Activated CD8-positive, alpha-beta memory T cell treated with anti-CD3 and anti-CD28 coated beads for 1 hour (primary cell): ENCODE results near the gene PACSIN3.
"Not testable (repeated sequence)": the region's sequence is repeated elsewhere in the genome, so short reads cannot be mapped to it uniquely, and the experiment has no call there.

ENCODE experiments used
- DNase-seq, 2 donors: peaks; one replicate each; pipeline ENCODE4 v3.0.0-alpha.2; 2020; ENCODE audit warnings: low read depth in 1 of 2; ENCODE audit errors: extremely low read depth in 1 of 2

PACSIN3 gene

DNA sequence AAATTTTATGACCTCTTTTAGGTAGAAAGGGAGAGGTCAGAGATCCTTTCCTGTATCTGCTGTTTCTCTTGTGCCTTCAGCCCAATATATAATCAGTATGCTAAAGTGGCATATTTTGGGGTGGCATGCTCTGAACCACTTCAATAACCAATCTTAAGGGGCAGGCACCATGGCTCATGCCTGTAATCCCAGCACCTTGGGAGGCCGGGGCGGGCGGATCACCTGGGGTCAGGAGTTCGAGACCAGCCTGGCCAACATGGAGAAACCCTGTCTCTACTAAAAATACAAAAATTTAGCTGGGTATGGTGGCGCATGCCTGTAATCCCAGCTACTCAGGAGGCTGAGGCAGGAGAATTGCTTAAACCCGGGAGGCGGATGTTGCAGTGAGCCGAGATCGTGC lies 11.9 kb upstream of the PACSIN3 start:
- not testable (repeated sequence) for DNase-seq

DNA sequence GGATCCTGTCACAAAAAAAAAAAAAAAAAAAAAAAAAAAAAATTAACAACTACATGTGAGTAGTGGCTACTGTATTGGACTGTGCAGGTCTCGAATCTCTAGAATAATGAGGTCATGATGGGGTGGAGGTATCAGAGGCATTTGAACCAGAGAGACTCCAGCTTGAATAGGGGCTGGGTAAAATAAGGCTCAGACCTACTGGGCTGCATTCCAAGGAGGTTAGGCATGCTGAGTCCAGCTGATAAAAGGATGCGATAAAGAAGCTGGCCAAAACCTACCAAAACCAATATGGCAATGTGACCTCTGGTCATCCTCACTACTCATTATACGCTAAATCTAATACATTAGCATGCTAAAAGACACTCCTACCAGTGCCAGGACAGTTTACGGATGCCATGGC lies 5.9 kb upstream of the PACSIN3 start:
- DNase-seq: no peak

DNA sequence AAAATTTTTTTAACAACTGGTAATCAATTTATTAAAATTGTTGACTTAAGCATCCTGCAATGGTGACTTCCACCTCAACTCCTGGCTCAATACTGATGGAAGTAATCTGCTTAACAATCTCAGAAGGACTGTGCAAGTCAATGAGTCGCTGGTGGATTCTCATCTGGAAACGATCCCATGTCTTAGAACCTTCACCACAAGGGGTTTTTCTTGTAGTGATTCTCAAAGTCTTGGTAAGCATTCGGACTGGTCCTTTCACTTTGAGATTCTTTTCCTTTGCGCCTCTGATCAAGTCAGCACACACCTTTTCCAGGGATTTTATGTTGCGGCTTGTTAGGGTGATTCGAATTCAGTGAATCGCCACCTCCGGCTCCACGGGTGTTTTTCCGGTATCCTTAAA lies 4.9 kb upstream of the PACSIN3 start:
- not testable (repeated sequence) for DNase-seq

DNA sequence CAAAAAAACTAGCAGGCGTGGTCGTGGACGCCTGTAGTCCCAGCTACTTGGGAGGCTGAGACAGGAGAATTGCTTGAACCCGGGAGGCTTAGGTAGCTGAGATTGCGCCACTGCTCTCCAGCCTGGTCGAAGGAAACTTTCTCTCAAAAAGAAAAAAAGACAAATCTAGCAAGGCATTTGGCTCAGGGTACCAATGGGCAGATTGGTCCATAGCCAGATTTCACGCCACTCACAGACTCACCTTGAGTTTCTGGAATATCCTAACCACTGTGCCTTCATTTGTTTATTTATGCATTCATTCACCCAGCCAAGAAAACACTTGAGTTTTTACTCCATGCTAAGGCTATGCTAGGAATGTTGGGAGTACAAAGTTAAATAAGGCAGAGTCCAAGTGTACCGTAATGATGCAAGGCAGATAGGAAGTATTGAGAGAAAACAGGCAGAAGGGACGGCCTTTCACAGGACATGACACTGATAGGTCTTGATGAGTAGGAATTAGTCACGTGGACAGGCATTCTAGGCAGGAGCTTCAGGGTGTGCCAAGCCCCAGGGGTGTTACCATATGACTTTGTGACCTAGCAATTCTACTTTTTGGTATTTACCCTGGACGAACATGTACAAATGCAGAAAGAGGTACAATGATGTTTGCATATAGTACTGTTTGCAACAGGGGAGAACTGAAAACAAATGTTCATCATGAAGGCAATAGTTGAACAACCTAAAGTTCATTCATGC lies 3.0 kb upstream of the PACSIN3 start:
- no peak for DNase-seq

DNA sequence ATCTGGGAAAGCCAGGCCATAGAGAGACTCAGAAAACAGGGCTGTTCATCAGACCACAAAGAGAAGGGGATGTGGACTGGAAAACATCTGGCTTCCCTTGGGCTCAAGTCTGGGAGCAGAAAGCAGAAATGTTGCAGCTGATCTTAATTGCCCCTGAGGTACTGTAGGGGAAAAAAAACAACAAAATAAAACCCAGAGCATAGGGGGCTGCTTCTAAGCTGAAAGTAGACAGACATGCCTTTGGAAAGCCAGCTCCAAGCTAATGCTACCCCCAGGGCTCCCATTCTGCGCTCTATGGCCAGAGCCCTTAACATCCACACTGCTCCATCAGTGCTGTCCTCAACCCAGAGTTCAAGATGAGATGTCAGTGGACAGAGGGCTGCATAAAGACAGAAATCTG lies 2.0 kb upstream of the PACSIN3 start:
- DNase-seq: no peak

DNA sequence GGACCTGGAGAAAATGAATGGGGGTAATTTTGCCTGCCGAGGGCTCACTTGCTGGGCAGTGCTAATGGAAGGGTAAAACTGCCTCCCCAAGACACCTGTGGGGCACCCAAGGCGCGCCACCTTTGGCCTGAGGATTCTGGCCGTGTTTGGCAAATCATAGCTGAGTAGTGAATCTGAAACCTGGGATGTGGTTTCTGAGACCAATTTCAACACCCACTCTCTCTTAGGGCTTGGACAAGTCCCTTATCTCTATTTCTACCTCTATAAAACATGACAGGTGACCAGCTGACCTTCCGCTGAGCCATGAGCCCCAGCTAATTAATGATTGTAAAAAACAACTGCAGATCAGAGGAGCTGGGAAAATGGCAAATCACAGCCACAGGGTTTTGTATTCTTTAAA lies 1.5 kb upstream of the PACSIN3 start:
- no peak for DNase-seq

DNA sequence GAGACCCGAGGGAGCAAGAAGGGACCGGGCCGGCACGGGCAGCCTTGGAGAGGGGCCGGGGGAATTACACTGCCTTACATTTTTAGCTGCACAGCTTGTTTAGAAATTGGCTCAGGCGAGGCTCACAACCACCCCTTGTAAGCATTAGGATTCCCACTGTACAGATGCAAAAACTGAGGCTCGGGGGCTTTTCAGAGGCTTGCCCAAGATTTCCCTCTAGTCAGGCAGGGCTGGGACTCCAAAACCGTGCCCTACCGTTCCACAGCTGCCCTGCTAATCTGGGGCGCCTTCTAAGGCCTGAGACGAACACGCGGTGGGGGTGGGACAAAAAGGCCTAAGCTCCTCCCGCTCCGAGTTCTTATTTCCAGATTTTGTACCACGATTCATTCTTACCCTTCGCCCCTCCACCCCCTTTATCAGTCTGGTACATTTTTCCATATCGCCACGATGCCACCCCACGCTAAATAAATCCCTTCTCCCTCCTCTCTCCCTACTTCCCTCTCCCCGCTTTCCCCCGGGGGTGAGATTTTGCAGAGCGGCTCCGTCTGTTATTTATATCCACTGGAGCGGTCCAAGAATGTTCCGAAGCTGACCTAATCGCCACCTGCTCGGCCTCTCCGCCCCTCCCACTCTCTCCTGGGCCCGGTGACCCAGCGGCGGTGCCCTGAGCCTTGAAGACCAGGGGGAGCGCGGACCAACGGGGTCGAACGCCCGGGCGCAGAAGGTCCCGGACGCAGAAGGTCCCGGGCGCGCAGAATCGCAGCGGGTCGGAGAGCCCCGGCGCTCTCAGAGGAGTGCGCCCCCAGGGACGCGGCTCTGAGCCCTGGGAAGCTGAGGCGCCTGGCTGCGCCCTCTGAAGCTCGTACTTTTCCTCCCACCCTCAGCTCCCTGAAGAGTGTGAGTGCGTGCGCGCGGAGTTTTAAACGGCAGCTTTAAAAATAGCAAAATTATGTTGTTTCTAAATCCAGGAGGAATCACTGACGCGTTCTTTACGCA lies 764 bp upstream of the PACSIN3 start:
- peak in 1 of 2 donors; percentile 14 for DNase-seq

DNA sequence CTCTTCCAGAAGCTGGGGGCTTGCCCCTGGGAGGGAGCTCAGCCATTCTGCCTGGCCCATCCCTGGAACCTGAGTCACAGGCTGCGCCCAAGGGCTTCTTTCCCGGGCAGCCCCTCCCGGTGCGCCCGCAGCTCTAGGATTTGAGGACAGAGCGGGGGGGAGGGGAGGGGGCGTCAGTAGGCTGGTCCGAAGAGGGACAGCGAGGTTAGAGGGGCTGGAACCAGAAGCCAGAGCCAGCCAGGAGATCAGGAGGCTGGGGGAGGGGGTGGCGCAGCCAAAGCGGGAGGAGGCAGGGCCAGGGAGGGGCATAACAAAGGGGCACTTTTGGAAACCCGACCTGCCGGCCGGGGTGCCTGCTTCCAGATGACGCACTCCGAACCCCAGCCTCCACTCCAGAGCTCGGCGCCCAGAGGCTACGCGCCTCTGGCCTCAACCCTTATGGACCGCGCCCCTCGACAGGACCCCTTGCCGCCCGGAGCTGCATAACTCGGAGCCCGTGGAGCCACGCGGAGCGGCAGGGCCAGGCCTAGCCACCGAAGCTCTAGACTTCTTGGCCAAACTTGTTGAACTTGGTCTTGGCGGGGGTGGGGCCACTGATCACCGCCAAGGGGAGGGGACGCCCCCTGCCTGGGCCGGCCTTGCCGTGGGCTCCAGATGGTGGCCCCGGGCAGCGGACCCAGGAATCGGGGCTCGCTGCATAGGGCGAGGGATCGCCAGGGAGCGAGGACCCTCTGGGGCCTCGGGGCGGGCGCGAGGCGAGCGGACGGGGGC lies 744 bp downstream of the PACSIN3 start:
- no peak for DNase-seq

DNA sequence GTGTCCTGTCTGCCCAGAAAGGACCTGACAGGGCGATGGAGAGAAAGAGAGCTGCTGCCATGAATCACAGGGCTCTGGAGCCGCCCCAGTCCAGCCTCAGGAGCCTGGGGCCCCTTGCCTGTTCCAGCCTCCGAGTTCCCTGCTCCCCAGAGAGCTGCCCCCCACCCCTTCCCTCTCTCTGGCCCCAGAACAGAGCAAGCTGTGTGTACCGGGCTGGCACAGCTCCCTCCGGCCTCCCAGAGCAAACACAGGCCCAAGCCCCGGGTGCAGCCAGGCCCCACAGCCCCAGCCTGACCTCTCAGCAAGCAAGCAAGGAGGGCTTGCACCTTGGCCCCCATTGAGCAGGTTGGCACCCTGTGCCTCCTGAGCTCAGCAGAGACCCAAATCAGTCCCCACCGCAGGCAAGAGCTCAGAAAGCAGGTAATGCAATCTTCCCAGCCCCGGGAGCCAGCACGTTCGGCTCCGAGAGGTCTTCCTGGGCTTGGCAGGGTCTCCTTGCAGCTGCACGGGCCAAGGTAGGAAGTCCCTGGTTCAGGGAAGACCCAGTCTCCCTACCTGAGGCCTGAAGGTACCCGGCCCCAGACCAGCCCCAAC lies 1.4 kb downstream of the PACSIN3 start:
- DNase-seq: no peak

DNA sequence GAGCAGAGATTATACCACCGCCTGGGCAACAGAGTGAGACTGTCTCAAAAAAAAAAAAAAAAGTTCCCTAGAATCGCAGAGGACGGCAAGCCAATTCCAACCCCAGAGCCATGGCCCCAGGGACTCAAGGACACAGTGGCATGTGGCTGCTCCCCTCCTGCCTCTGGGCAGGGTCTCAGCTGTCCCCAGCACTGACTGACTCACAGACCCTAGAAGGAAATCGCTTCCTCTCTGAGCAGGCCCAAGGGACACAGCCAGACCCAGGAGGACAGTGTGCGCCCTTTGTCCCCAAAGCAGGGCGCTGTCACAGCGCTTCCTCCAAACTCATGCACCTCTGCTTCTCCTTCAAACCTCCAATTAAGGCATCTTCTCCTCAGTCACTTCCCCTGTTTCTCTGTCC lies 2.3 kb downstream of the PACSIN3 start:
- no peak for DNase-seq

DNA sequence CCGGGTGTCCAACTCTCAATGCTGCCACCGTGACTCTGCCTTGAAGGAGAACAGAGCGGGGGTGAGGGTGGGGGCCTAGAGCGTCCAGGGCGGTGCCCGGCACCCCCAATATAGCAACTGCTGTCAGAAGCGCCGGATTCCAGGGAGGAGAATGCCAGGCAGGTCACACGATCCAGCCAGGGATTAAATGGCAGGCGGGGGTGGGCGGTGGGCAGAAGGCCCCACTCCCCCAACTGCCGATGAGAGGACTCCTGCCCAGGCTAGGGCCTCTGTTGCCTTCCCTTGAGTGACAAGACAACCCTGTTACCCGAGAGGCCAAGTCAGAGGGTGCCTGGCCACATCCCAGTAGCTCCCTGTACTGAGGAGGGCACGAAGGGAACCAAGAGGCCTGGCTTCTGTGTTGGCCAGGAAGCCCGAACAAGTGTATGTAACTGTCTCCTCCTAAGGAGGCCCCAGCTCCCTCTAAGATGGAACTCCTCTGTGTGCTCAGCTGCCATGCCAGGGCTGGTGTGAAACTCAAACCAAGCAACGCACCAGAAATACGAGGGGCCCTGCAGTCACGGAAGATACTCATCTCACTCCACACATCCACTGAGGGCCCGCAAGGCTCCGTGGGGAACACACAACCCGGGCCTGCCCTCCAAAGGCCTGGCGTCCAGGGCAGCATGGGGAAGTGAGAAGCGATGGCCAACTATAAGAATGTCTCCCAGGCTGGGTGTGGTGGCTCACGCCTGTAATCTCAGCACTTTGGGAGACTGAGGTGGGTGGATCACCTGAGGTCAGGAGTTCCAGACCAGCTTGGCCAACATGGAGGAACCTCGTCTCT lies 3.0 kb downstream of the PACSIN3 start:
- no peak for DNase-seq

DNA sequence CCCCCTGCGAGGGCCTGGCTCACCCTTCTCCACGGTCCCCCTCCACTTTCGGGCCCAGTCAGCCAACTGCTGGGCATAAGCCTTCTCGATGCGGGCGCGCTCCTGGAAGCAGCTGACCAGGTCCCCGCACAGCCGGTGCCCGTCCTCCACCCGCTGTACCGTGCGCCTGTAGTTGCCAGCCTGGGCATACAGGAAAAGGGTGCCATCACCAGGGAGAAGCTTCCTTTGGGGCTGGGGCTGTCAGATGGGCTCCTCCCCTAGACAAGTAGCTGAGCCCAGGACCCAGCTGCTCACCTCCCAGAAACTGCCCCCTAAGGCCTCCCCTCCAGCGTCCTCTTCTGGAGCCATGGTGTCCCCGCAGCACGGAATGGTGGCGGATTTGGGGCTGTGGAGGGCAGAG lies 3.9 kb downstream of the PACSIN3 start:
- DNase-seq: no peak

DNA sequence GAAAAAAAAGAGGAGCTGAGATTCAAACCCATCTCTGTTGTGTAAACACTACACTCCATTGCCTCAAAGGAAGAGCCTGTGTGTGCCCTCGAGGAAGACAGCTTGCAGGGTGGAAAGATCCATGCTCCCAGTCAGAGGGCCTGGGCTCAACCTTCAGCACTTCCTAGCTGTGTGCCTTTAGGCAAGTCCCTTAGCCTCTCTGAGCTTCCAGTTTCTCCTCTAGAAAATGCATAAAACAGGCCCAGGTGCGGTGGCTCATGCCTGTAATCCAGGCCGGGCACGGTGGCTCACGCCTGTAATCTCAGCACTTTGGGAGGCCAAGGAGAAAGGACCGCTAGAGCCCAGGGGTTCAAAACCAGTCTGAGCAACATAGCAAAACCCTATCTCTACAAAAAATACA lies 5.0 kb downstream of the PACSIN3 start:
- DNase-seq: no peak

DNA sequence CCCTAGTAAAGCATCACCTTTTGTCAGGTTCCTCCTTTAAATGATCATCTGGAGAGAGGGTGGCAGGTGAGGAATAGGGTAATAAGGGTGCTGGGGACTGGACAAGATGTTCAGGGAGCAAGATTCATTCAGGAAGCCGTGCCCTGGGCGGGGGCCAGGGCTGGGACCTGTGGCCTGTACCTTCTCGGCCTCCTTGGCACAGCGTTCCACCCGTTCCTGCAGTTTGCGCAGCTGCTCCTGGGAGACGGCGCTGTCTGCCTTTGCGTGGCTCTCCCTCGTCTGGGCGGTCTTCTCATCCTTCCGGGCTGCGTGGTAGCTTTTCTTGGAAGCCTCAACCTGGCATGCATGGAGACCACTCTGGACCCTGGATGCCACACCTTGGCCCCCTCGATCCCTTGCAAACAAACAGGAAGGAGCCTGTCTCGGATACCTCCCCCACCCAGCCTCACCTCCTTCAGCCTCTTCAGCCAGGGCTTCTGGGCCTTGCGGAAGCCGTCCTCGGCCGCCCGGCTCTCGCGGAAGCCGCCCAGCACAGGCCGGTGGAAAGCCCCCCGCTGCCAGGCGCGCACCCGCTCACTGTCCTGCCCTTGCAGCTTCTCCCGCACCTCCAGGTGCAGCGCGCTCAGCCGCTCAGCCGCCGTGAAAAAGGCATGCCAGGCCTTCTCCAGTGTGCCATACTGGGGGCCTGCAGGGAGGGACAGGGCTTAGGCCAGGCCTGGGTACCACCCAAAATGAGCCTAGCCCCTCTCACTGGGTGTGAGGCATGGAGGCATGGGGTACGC lies 6.0 kb downstream of the PACSIN3 start:
- no peak for DNase-seq

DNA sequence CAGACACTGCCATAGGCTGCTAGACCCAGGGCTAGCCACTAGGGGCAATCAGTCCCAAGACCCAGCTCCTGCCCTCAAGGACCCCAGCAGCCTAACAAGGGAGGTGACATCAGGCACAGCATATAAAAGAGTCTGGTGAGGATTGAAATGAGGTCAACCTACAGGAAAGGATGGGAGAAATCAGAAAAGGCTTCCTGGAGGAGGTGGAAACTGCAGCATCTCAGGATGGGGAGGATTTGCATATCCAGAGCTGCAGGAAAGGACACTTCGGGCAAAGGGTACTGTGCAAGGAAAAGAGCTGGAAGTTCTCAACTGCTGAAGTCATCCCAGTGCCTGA lies 6.6 kb downstream of the PACSIN3 start:
- DNase-seq: no peak

DNA sequence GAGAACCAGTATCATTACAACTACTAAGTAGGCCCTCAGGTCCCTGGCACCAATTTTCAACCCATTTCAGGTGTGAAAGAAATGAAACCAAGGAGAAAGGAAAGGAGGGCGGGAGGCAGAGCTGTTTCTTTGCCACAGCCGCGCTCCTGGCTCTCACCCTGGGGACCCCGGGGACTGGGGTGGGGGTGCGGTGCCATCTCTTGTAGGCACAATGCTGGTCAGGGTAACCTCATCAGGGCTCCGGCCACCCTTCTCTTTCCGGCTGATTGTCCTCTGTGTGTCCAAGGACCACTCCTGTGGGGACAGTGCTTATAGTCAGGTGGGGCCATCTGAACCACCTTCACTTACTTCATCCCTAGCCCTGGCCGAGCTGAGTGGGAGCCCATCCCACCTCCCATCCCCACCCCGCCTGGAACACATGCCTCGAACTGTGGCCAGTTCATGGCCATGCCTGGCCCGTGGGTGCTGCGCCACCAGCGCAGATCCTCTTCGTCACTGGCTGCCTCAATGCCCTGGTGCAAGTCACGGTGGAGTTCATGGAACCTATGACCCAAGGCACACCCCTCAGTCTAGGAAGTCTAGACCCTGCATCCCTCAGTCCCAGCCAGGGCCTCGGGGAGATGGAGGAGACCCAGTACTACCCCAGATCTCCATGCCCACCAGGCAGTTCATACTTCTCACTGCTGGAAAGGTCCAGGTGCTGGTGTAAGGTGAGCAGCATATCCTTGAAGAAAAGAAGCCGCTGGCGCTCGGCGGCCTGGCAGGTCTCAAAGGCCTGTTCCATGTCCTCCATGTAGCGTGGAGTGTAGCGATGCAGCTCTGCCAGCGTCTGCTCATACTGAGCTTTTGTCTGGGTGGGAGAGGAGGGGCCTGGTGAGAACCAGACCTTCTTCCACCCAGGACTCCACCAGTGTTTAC lies 7.2 kb downstream of the PACSIN3 start:
- no peak for DNase-seq

DNA sequence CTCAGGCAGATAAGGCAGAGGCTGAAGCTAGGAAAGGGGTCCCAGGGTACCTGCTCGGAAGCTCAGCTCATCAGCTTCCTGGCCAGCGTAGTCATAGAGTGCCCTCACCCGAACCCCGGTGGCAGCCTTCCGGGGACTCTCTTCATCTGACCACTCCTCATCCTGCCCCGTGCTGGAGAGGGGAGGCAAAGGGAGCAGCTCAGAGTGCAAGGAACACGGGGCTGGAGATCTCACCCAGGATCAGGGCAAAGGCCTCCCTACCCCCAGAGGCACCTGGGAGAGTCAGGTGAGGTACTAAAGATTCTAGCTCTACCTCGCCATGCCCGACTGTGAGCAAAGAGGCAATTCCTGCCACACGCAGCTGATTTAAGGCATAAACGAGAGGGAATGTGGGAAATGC lies 7.9 kb downstream of the PACSIN3 start:
- DNase-seq: no peak

DNA sequence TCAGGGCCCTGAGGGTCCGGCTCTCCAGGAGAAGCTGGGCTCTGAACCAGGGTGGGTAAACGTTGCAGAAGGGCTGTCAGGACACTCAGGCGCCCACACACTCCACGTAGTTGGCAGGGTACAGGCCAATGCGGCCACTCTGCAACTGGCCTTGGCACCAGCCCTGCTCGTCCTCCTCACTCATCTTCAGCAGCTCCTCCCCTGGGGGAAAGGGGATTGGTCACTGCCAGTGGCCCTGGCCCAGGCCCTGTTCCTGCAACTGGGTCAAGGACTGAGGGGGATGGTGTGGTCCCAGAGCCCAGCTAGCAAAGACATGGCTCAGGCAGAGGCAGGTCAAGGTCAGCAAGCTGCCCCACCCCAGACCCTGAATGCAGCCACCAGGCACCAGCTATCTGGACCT lies 8.4 kb downstream of the PACSIN3 start:
- DNase-seq: no peak
